ENCODE data around the gene RHBDF1.

Gene RHBDF1

GRCh38 chr16:92431-93339, 20.3 kb upstream of the RHBDF1 start:
- DNase-seq: no peak

GRCh38 chr16:91484-91883, 19.1 kb upstream of the RHBDF1 start:
- peak; percentile 27 for DNase-seq

GRCh38 chr16:89391-90302, 17.2 kb upstream of the RHBDF1 start:
- no peak for DNase-seq

- no peak for DNase-seq
Measured at GRCh38 chr16:88613-89012, 16.2 kb upstream of the RHBDF1 start.

- DNase-seq: no peak
Measured at GRCh38 chr16:86483-86952, 14.1 kb upstream of the RHBDF1 start.

GRCh38 chr16:85865-86264, 13.4 kb upstream of the RHBDF1 start:
- DNase-seq: no peak

- DNase-seq: no peak
Measured at GRCh38 chr16:85407-85782, 13.0 kb upstream of the RHBDF1 start.

- no peak for DNase-seq
Measured at GRCh38 chr16:84718-85406, 12.4 kb upstream of the RHBDF1 start.

GRCh38 chr16:83781-84615, 11.6 kb upstream of the RHBDF1 start:
- DNase-seq: no peak

GRCh38 chr16:83060-83603, 10.7 kb upstream of the RHBDF1 start:
- DNase-seq: no peak

- no peak for DNase-seq
Measured at GRCh38 chr16:79151-80054, 7.0 kb upstream of the RHBDF1 start.

GRCh38 chr16:78444-79150, 6.2 kb upstream of the RHBDF1 start:
- no peak for DNase-seq

- peak; percentile 30 for DNase-seq
Measured at GRCh38 chr16:77807-78443, 5.5 kb upstream of the RHBDF1 start, which contains the start of gene MPG. Gene MPG (plus strand): TSS chr16:78225. CDS start chr16:78310, 85 bp downstream.

- no peak for DNase-seq
Measured at GRCh38 chr16:77273-77806, 4.9 kb upstream of the RHBDF1 start.

GRCh38 chr16:76535-77272, 4.3 kb upstream of the RHBDF1 start:
- no peak for DNase-seq

GRCh38 chr16:75580-76501, 3.4 kb upstream of the RHBDF1 start:
- no peak for DNase-seq

GRCh38 chr16:74747-75334, 2.4 kb upstream of the RHBDF1 start:
- no peak for DNase-seq

All from NCI-H446 treated with DMSO at 0.1 percent for 48 hours (cell line).